Osteoblast (primary cell): ENCODE results near the gene TTLL5. TPM values are rescaled to one million over a fixed set of nuclear protein-coding genes. Genes with fewer than 3 reads are reported as not detected.

Experiments used
- DNase-seq: peaks from one replicate; pipeline ENCODE4 v3.0.0; 2011; ENCODE audit warnings: low spot score, mixed read lengths; ENCODE audit not compliant: insufficient read length; ENCODE audit errors: missing footprints
- H2AFZ ChIP-seq: 2 replicates; pipeline ENCODE4 v1.6.0; 2011; ENCODE audit warnings: mild to moderate bottlenecking, low read length
- H3K27ac ChIP-seq: 2 replicates; pipeline ENCODE4 v1.5.1; 2011; ENCODE audit warnings: mild to moderate bottlenecking, low read depth, low read length, moderate library complexity
- H3K27me3 ChIP-seq: 2 replicates; pipeline ENCODE4 v1.6.0; 2012; ENCODE audit warnings: mild to moderate bottlenecking, control low read depth, inconsistent platforms, low read length, moderate library complexity; ENCODE audit not compliant: insufficient read depth
- H3K36me3 ChIP-seq: 2 replicates; pipeline ENCODE4 v1.5.1; 2011; ENCODE audit warnings: mild to moderate bottlenecking, low read length, control low read depth, moderate library complexity; ENCODE audit not compliant: insufficient read depth
- H3K4me1 ChIP-seq: 2 replicates; pipeline ENCODE4 v1.5.1; 2011; ENCODE audit warnings: mild to moderate bottlenecking, low read length, control low read depth, moderate library complexity; ENCODE audit not compliant: insufficient read depth
- H3K4me2 ChIP-seq: 2 replicates; pipeline ENCODE4 v1.6.0; 2011; ENCODE audit warnings: mild to moderate bottlenecking, low read length; ENCODE audit not compliant: insufficient read depth
- H3K4me3 ChIP-seq: fragments of 200-600 bp; sonication (generic); 3 replicates; pipeline ENCODE4 v1.5.1; 2012; ENCODE audit warnings: mild to moderate bottlenecking, low read length, inconsistent platforms; ENCODE audit not compliant: insufficient read depth
- H3K79me2 ChIP-seq: 2 replicates; pipeline ENCODE4 v1.6.0; 2012; ENCODE audit warnings: mild to moderate bottlenecking, low read length, control low read depth, inconsistent platforms; ENCODE audit not compliant: insufficient read depth
- H3K9me3 ChIP-seq: 2 replicates; pipeline ENCODE4 v1.5.1; 2011; ENCODE audit warnings: low read depth, low read length, control low read depth
- H4K20me1 ChIP-seq: 2 replicates; pipeline ENCODE4 v1.6.0; 2012; ENCODE audit warnings: mild to moderate bottlenecking, low read length, control low read depth; ENCODE audit not compliant: insufficient read depth
- CTCF ChIP-seq: IDR thresholded peaks from 2 replicates; pipeline ENCODE4 v1.5.1; 2011; ENCODE audit warnings: mild to moderate bottlenecking, low read depth, low read length, moderate library complexity; ENCODE audit errors: extremely low read depth
- total RNA-seq: library from RNA; depleted of rRNA; stranded (reverse); fragments of >200 nt; gene quantifications from 2 replicates; pipeline ENCODE4 v1.2.3, GENCODE V29; 2012

The TTLL5 gene
- total RNA-seq, 1 donor: 30.4 TPM

DNA sequence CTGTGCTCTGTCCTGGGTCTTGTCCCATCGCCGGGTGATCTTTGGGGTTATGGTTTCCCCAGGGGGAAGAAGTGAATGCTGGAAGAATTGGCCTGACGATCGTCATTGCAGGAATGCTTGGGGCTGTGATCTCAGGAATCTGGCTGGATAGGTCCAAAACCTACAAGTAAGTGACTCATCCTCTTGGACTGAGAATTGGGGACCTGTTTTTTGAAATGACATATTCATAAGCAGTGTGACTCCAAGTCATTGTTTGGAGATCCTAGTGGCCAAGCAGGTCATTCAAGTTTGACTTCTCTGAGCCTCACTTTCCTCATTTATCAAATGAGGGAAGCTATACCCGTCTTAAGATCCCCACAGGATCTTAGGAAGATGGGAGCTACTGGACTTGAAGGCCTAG is 26.2 kb upstream of the TTLL5 start:
- no peaks in the 10 kb centered on the region for H3K36me3 ChIP-seq
- no peak overlapping the region for H3K4me3 ChIP-seq
- no peak for TF ChIP-seq CTCF
- no peak overlapping the region for H3K27ac ChIP-seq
- H3K27me3 ChIP-seq: no peaks in the 10 kb centered on the region
- H4K20me1 ChIP-seq: no peaks in the 10 kb centered on the region
- no peaks in the 10 kb centered on the region for H3K9me3 ChIP-seq
- peaks cover 13% of the 10 kb centered on the region for H3K4me1 ChIP-seq
- H2AFZ ChIP-seq: no peak overlapping the region
- no peaks in the 10 kb centered on the region for H3K79me2 ChIP-seq
- H3K4me2 ChIP-seq: no peak overlapping the region
- no peak for DNase-seq

GRCh38 chr14:75636100-75636692 is 24.9 kb upstream of the TTLL5 start:
- Histone ChIP-seq H3K4me1 (peaks cover 13% of the 10 kb centered on the region), H3K4me2 (peak overlapping the region; percentile 69)
- TF ChIP-seq CTCF: no peak

GRCh38 chr14:75640876-75641275 is 20.2 kb upstream of the TTLL5 start:
- no peak overlapping the region for H3K27ac ChIP-seq
- H3K36me3 ChIP-seq: no peaks in the 10 kb centered on the region
- no peaks in the 10 kb centered on the region for H3K9me3 ChIP-seq
- H2AFZ ChIP-seq: no peak overlapping the region
- TF ChIP-seq CTCF: no peak
- no peaks in the 10 kb centered on the region for H3K79me2 ChIP-seq
- H3K4me1 ChIP-seq: peaks cover 13% of the 10 kb centered on the region
- DNase-seq: no peak
- H3K4me2 ChIP-seq: no peak overlapping the region
- no peaks in the 10 kb centered on the region for H3K27me3 ChIP-seq
- H3K4me3 ChIP-seq: no peak overlapping the region
- no peaks in the 10 kb centered on the region for H4K20me1 ChIP-seq

More at GRCh38 chr14:75636100-75636692, 24.9 kb upstream of the TTLL5 start:
- Histone ChIP-seq H3K9me3 (no peaks in the 10 kb centered on the region), H3K27me3 (no peaks in the 10 kb centered on the region), H4K20me1 (no peaks in the 10 kb centered on the region), H3K79me2 (no peaks in the 10 kb centered on the region), H3K27ac (peak overlapping the region; percentile 41), H2AFZ (peak overlapping the region; percentile 73), H3K36me3 (no peaks in the 10 kb centered on the region), H3K4me3 (peak overlapping the region; percentile 37)
- peak; percentile 74 for DNase-seq

DNA sequence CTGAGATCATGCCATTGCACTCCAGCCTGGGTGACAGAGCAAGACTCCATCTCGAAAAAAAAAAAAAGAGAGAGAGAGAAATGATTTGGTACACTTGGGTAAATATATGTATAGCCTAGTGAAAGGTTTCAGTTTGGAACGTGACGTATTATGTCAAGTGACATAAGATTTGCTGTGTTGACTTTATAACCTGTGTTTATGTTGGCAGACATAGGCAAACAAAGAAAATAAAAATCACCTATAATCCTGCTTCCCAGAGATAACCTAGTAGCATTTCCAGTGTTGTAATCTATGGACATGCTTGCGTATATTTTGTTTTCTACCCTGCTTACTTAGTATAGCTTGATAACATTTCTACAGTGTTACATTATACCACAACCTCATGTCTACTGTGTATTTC is 17.1 kb upstream of the TTLL5 start:
- Histone ChIP-seq H3K27ac (no peak overlapping the region), H3K36me3 (no peaks in the 10 kb centered on the region), H3K27me3 (no peaks in the 10 kb centered on the region), H3K9me3 (no peaks in the 10 kb centered on the region), H4K20me1 (no peaks in the 10 kb centered on the region), H2AFZ (no peak overlapping the region), H3K4me1 (peaks cover 32% of the 10 kb centered on the region), H3K4me3 (no peak overlapping the region), H3K79me2 (no peaks in the 10 kb centered on the region), H3K4me2 (no peak overlapping the region)
- DNase-seq: no peak
- TF ChIP-seq CTCF: no peak
